Colonic mucosa (tissue), 4 donors: ENCODE data around the gene SAE1. TPM values are rescaled to one million over a fixed set of nuclear protein-coding genes. Genes with fewer than 3 reads are reported as not detected.

ENCODE experiments used
- DNase-seq: peaks from one replicate; pipeline ENCODE4 v3.0.0-alpha.2; 2020
- H3K27ac ChIP-seq: fragments of 200-600 bp; one replicate; pipeline ENCODE4 v1.8.0; 2021
- H3K27me3 ChIP-seq: fragments of 200-600 bp; one replicate; pipeline ENCODE4 v1.8.0; 2021
- H3K36me3 ChIP-seq: fragments of 200-600 bp; one replicate; pipeline ENCODE4 v1.8.0; 2021
- H3K4me1 ChIP-seq: fragments of 200-600 bp; one replicate; pipeline ENCODE4 v1.8.0; 2021; ENCODE audit warnings: mild to moderate bottlenecking
- H3K4me3 ChIP-seq: fragments of 200-600 bp; one replicate; pipeline ENCODE4 v1.8.0; 2021
- H3K9ac ChIP-seq, 2 donors: one replicate each; pipeline ENCODE4 v1.7.0; 2013; ENCODE audit warnings: control low read depth in 2 of 2, low read depth in 2 of 2, low read length in 2 of 2
- H3K9me3 ChIP-seq: fragments of 200-600 bp; one replicate; pipeline ENCODE4 v1.8.0; 2021
- CTCF ChIP-seq: fragments of 200-600 bp; IDR thresholded peaks from one replicate; pipeline ENCODE4 v1.8.0; 2022; ENCODE audit warnings: antibody characterized with exemption, mild to moderate bottlenecking
- intact Hi-C: fragments of 100-400 bp; cut with DNase I; formaldehyde crosslinking; loops from one replicate; pipeline ENCODE4 v1.14.1; 2022
- total RNA-seq, 2 donors: library from RNA; stranded (reverse); fragmentation: NEBNext Ultra II Directional in 1 of 2; extraction: Animal tissue kit (Norgen Biotek cat#: 25700) in 1 of 2; gene quantifications; one replicate each; pipeline ENCODE4 v1.2.1, GENCODE V29; 2021
- donor health status: healthy.
- donor health status: DM: no; HTN: no; CAD: no.
- donor health status: DM: no; HTN: no; CAD: no.

Gene SAE1
- total RNA-seq, 2 donors from 2014 or later = 64.5 to 92.0 TPM

GRCh38 chr19:47152205-47152604 lies 21.6 kb downstream of the SAE1 start:
- Histone ChIP-seq H3K36me3 (peaks cover under 1% of the 10 kb centered on the region), H3K4me3 (no peak overlapping the region), H3K27ac (peak overlapping the region; percentile 39), H3K4me1 (peaks cover 8% of the 10 kb centered on the region), H3K9ac (peak overlapping the region in 1 of 2 donors; percentile 22), H3K9me3 (no peaks in the 10 kb centered on the region), H3K27me3 (no peaks in the 10 kb centered on the region)
- no peak for DNase-seq
- intact Hi-C loops = loop anchor here (10.0 kb wide), 1 partner anchor 53 kb away; no protein-coding TSS in a partner anchor
- TF ChIP-seq CTCF = no peak

GRCh38 chr19:47152632-47153031 lies 22.0 kb downstream of the SAE1 start:
- no peak overlapping the region for H3K4me3 ChIP-seq
- H3K27ac ChIP-seq = peak overlapping the region; percentile 38
- H3K36me3 ChIP-seq = no peaks in the 10 kb centered on the region
- no peak overlapping the region for H3K9ac ChIP-seq
- peaks cover 12% of the 10 kb centered on the region for H3K4me1 ChIP-seq
- TF ChIP-seq CTCF = no peak
- H3K27me3 ChIP-seq = no peaks in the 10 kb centered on the region
- peak; percentile 58 for DNase-seq
- H3K9me3 ChIP-seq = no peaks in the 10 kb centered on the region
- intact Hi-C loops = loop anchor here (10.0 kb wide), 1 partner anchor 52 kb away; no protein-coding TSS in a partner anchor

- Histone ChIP-seq H3K4me1 (peaks cover 18% of the 10 kb centered on the region), H3K36me3 (no peaks in the 10 kb centered on the region), H3K27me3 (no peaks in the 10 kb centered on the region), H3K4me3 (no peak overlapping the region), H3K27ac (peak overlapping the region; percentile 38), H3K9ac (peak overlapping the region in 1 of 2 donors; percentile 19), H3K9me3 (no peaks in the 10 kb centered on the region)
- intact Hi-C loops = loop anchor here (10.0 kb wide), 1 partner anchor 52 kb away; no protein-coding TSS in a partner anchor
- no peak for TF ChIP-seq CTCF
- no peak for DNase-seq
Observed at GRCh38 chr19:47153266-47153665, 22.6 kb downstream of the SAE1 start.

GRCh38 chr19:47155148-47155547 lies 24.5 kb downstream of the SAE1 start:
- peak overlapping the region in 1 of 2 donors; percentile 46 for H3K9ac ChIP-seq
- no peak overlapping the region for H3K4me3 ChIP-seq
- intact Hi-C loops = loop anchor here (10.0 kb wide), 1 partner anchor 50 kb away; no protein-coding TSS in a partner anchor
- H3K4me1 ChIP-seq = peaks cover 25% of the 10 kb centered on the region
- H3K27me3 ChIP-seq = no peaks in the 10 kb centered on the region
- H3K9me3 ChIP-seq = no peaks in the 10 kb centered on the region
- no peak for TF ChIP-seq CTCF
- H3K36me3 ChIP-seq = no peaks in the 10 kb centered on the region
- peak; percentile 43 for DNase-seq
- peak overlapping the region; percentile 25 for H3K27ac ChIP-seq

GRCh38 chr19:47156861-47157430 lies 26.3 kb downstream of the SAE1 start:
- Histone ChIP-seq H3K9ac (peak overlapping the region in 1 of 2 donors; percentile 84), H3K4me3 (no peak overlapping the region), H3K9me3 (no peaks in the 10 kb centered on the region), H3K4me1 (peaks cover 25% of the 10 kb centered on the region), H3K36me3 (no peaks in the 10 kb centered on the region), H3K27ac (peak overlapping the region; percentile 84), H3K27me3 (no peaks in the 10 kb centered on the region)
- TF ChIP-seq CTCF = no peak
- no peak for DNase-seq
- intact Hi-C loops = loop anchor here (10.0 kb wide), 1 partner anchor 48 kb away; no protein-coding TSS in a partner anchor
